Raji (cell line): ENCODE measurements around the gene TJP2.

Experiments used
- POLR2A ChIP-seq: IDR thresholded peaks from 2 replicates; pipeline ENCODE4 v1.6.1; 2011; ENCODE audit warnings: low read depth, low read length, control low read depth; ENCODE audit not compliant: insufficient read depth

TJP2 gene

DNA sequence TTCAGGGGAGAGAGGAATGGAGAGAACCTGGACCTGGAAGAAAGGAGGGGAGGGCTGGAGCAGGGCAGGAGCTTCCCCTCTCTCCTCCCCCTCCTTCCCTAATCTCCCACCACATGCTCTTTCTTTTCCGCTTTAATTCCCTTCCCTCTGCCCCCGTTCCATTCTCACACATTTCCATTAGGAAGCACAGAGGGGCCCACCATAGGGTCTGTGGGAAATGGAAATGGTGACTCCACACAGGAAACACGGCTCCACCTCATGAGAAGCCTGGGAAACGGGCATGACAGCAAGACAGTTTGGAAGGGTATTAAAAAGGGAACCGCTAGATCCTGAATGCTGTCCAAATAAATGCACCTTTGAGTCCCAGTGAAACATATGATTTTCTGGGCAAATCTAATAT, 86.1 kb downstream of the TJP2 start:
- TF ChIP-seq POLR2A, result no peak

GRCh38 chr9:69261636-69262035, 87.6 kb downstream of the TJP2 start:
- TF ChIP-seq POLR2A, result no peak

- no peak for TF ChIP-seq POLR2A
Measured at GRCh38 chr9:69264526-69264925, 90.4 kb downstream of the TJP2 start.

GRCh38 chr9:69265891-69266290, 91.8 kb downstream of the TJP2 start:
- TF ChIP-seq POLR2A, result no peak

GRCh38 chr9:69272212-69272611, 98.1 kb downstream of the TJP2 start:
- TF ChIP-seq POLR2A, result no peak

DNA sequence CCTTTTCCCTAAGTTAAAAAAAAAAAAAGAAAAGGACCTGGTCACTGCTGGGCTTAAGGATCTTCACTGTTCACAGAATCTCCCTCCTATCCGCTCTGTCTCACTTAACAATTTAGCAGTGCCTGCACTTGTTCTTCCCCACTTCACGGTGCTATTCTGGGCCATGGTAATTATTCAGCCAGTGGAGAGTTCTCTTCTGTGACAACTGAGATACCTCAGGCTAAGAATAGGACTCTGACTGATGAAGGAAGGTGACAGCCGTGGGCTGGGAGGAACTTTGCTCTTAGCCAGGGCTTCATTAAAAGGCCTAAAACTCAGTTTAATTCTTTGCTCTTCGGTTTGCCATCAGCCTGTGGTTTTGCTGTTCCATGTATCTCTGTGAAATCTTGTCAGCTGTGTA, 99.1 kb downstream of the TJP2 start:
- TF ChIP-seq POLR2A, result no peak

DNA sequence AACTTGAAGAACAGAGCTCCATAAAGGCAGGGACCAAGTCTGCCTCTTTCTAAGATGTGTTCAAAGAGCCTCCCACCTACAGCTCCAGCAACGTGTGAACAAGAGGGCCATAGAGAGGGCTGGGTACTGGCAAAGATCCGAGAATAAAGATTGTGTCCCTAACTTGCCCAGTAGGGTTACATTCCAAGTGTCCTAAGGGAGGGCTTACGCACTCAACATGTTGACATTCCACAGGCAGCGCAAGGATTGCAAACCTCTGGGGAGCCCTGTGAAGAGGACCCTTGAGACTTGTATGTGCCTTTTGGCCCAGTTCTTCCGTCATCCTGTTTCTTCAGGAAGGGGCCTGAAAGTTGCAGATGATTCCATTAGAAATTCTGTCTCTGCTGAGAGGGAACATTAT, 102.7 kb downstream of the TJP2 start:
- TF ChIP-seq POLR2A, result no peak

GRCh38 chr9:69279084-69279731, 105.1 kb downstream of the TJP2 start:
- TF ChIP-seq POLR2A, result no peak

GRCh38 chr9:69279733-69280132, 105.7 kb downstream of the TJP2 start:
- no peak for TF ChIP-seq POLR2A

DNA sequence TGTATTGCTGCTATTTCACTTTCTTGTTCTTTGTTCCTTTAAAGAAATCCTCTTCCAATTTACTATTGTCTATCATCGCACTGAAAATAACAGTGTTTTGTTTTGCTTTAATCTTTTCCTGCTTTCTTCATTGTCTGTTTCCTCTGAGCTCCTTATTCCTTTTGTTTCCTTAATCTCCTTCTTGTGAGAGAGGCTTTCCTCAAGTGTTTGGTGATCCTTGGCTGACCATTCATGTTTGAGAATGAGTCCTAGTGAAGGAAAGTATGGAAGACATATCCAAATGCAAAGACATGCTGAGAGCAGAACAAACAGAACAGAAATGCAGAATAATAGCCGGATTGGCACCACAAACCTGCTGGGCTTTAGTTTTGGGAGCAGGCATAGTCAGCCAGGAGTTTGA, 108.9 kb downstream of the TJP2 start:
- TF ChIP-seq POLR2A, result no peak

DNA sequence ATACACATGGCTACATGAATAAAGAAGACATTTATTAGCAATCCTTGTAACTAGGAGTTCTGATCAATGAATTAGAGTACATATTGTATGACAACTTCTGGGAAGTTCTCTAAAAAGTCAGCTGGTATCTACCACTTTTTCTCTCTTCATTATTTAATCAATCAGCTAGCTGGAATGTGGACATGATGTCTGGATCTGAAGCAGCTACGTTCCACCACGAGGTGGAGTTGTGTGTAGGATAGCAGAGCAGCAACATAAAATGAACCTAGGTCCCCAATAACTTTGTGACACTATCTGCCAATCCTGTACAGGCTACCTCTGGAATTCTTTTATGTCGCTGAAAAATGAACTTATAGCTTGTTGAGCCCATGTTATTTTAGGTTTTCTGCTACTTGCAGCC, 118.0 kb downstream of the TJP2 start:
- TF ChIP-seq POLR2A, result no peak

DNA sequence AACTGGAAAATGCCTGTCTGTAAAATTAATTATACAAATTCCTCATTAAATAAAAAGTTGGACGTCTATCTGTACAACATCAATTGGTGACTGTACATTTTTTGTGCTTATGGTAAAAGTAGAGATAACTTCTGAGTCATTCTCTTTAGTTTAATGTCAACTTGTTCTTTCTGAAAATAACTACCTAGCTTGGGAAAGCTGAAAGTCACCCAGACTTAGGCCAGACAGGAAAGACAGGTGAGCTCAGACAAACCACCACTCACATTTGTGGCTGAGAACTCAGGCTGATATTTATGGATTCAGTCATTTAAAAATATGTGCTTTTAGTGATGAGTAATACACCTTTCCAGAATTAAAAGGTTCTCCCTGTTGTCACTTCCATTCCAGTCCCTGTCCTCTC, 119.1 kb downstream of the TJP2 start:
- TF ChIP-seq POLR2A, result no peak

GRCh38 chr9:69295872-69296552, 121.9 kb downstream of the TJP2 start:
- no peak for TF ChIP-seq POLR2A

- TF ChIP-seq POLR2A, result no peak
Measured at GRCh38 chr9:69297300-69297980, 123.4 kb downstream of the TJP2 start.

GRCh38 chr9:69299315-69299714, 125.2 kb downstream of the TJP2 start:
- TF ChIP-seq POLR2A, result no peak

GRCh38 chr9:69299826-69300225, 125.7 kb downstream of the TJP2 start:
- TF ChIP-seq POLR2A, result no peak
